Skeletal muscle cell (primary cell): ENCODE results near the gene SENP1.

Source experiments
- DNase-seq: peaks from one replicate; pipeline ENCODE4 v3.0.0-alpha.2; 2010; ENCODE audit warnings: low read depth
- H3K4me3 ChIP-seq: 2 replicates; pipeline ENCODE4 v1.5.1; 2011; ENCODE audit warnings: low read depth, mild to moderate bottlenecking, control low read depth, low read length, moderate library complexity

The SENP1 gene

DNA sequence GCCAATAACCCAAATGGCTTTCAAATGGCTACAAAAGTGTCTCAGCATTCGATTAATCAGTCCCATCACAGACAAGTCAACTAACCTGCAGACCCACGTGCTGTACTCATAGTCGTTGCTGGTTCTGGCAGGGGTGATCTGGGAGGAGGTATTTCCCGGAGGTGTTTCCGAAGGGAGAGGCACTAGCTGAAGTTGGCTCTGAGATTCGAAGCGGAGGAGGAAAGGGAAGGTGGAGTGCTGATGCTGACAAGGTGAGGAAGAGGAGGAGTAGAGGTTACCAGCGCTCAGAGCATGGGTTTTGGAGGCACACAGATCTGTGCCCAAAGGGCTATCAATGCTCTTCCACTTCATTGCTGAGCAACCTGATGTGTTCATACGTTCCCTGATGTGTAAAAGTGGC lies 81.1 kb downstream of the SENP1 start:
- DNase-seq, result no peak

DNA sequence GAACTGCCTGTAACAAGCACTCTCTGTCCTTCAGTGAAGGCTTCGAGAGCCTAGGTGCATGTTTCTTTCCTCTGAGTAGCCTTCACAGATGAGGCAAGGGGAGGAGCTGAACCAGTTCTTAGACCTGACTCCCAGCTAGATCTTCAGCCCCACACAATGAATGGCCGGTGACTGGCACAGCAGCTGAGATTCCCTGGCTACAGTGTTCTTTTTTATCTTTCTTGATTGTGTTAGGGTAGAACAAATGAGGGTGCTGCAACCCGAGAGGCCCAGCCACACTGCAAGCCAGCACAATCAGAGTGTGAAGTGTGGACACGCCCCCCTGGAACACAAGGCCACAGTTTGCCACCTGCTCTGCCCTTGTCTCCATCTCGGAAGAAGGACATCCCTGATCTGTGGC lies 82.5 kb downstream of the SENP1 start:
- H3K4me3 ChIP-seq, result no peak overlapping the region

More for the DNA sequence above, 81.1 kb downstream of the SENP1 start:
- no peak overlapping the region for H3K4me3 ChIP-seq

DNA sequence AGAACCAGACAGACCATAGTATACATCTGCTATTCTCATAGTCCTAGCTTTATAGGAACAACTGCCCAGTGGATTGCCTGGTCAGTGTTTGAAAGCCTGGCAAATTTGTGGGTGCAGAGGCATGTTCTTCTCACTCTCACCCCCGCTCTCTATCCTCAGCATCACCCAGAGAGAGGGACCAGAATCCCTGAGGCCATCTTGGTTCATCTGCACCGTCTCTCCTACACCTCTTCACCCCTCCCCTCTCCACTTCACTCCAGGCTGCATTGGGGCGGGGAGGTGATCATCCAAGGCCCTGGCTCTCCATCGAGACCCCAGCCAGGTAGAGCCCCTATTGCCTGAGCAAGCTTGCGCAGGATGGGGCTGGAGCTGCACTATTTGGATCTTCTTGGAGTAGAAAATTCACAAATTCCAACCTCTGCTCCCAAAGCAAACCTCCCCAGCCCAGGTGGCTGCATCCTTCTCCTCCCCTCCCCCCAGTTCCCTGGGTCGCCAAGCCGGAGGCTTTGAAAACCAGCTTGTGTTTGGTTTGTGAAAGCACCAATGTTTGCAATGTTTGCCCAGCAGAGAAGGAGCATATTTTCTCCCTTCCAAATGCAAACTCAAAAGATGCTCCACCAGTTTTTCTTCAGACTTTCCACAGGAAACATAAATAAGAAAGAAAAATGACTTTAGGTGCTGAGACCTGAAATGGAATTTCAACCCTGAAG lies 83.0 kb downstream of the SENP1 start:
- no peak for DNase-seq
- H3K4me3 ChIP-seq, result no peak overlapping the region

More for the DNA sequence above, 82.5 kb downstream of the SENP1 start:
- no peak for DNase-seq

DNA sequence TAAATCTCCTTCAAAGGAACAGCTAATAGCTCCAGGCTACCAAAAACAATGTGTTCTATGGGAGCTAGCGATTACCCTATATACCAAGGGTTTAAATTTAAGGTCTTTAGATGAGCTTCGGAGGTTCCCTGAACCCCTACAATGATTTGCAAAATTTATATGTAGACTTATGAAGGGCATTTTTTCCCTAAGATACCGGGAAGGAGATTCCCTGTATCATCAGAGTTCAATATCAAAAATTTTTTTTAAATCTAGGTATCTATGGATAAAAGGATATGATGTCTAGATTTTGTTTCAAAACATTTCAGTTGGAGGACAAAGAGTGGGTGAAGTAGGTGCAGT lies 83.7 kb downstream of the SENP1 start:
- no peak overlapping the region for H3K4me3 ChIP-seq
- DNase-seq, result no peak

DNA sequence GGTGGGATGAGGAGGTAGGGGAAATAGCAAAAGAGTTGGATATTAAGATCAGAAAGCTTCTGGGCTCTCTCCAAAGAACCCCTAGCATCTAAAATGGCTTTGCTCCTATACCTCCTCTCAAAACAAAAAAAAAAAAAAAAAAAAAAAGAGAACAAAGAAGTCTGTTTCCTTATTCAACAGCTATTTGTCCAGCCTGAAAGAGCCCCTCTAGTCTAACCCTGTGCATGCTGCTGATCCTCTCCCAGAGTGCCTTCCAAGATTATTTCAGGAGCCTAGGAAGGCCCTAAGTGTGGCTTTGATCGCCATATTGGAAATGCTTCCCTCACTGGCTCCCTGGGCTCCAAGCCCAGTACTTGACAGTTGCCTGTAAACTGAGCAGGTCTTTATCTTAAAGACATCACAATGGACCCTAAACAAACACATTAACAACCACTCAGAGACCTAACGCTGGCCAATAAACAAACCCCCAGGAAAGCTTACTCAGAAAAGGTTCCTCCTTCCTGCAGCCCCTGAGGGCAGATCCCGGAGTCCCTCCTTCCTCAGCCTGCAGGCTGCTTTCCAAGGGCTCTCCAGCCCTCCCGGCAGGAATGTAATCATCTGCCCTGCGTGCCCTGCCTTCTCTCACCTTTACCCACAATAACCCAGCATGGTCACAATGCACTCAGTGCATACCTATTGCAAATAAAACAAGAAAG lies 84.2 kb downstream of the SENP1 start:
- DNase-seq, result no peak
- H3K4me3 ChIP-seq, result no peak overlapping the region

DNA sequence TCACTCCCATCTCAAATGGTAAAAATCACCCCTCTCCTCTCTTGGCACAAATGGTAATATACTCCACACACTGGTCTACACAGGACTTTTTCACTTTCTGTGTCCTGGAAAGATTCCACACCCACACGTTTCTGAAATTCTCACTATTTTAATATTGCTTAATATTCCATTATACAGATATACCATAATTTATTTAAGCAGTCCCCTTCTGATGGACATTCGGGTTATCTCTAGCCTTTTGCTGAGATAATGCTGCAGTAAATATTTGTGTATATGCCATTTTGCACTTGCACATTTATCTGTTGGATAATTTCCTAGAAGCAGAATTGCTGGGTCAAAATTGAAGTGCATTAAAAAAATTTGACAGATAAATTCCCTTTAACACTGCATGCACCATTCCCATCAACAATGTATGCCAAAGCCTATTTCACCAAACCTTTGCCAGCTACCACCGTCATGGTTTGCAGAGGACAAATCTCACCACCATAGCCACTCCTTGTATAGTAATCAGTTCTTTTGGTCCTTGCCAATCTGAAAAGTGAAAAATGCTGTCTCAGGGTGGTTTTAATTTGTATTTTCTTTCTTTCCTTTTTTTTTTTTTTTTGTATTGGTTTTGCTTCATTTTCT lies 86.1 kb downstream of the SENP1 start:
- DNase-seq, result no peak
- H3K4me3 ChIP-seq, result no peak overlapping the region

DNA sequence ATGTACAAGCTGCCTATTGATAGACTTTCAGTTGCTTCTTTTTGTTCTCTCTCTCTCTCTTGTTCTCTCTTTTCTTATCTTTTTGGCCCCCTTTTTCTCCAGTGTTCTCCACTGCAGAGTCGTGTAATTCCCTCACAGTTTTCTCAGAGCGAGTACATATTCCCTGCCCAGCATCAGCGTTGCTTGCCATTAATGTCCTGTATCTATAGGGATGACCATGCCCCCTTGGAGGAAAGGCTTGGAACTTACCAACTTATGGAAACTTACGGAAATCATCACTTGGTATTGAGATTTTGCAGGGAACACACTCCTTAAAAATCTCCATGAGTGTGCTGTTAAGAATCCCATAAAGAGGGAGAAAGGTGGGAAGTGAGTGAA lies 87.3 kb downstream of the SENP1 start:
- H3K4me3 ChIP-seq, result no peak overlapping the region
- DNase-seq, result no peak

DNA sequence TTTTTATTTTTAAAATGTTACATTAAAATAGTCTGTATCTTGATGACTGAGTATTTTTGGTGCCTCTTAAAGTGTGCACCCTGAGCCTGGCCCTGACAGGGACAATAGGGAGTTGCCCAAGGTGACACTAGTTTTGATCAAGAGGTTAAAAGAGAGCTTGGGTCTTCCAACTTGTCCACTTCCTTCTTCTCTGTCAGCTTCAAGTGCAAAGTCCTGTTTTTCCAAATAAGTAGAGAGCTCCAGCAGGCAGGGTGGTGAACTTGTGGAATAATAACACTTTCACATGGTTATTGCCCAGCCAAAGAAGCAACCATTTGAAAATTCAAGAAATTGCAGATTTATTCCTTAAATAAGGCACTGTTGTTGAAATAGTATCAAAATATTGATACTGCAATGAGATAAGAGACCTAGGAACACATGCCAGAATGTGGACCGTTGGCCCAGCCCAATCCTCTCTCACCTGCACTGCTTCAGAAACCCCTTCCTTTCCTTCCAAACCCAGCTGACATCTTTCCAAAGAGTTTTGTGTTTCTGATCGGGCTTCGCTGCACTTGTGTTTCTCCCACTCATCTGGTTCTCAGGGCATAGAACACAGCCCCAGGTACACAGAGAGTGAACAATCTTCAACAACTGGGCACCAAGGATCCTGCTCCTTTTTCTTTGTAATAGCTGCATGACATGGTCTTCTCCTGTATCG lies 87.8 kb downstream of the SENP1 start:
- no peak for DNase-seq
- no peak overlapping the region for H3K4me3 ChIP-seq

DNA sequence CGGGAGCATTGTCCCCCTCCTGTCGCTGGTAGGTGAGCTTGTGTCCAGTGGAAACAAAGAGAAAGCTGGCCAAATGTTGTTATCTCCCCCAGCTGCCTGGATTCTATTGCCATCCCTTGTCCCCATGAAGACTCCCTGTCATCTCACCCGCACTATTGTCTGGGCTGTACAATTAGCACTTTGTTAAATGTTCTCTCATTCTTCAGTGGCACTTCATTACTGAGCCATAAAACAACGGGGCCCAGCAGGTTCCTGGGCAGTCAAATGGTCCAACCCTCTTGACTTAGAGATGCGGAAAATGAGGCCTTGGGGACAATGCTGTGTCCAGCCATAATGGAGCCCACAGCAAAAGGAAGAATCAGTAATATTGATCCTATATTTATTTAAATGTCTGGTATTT lies 88.4 kb downstream of the SENP1 start:
- no peak overlapping the region for H3K4me3 ChIP-seq
- DNase-seq, result no peak

DNA sequence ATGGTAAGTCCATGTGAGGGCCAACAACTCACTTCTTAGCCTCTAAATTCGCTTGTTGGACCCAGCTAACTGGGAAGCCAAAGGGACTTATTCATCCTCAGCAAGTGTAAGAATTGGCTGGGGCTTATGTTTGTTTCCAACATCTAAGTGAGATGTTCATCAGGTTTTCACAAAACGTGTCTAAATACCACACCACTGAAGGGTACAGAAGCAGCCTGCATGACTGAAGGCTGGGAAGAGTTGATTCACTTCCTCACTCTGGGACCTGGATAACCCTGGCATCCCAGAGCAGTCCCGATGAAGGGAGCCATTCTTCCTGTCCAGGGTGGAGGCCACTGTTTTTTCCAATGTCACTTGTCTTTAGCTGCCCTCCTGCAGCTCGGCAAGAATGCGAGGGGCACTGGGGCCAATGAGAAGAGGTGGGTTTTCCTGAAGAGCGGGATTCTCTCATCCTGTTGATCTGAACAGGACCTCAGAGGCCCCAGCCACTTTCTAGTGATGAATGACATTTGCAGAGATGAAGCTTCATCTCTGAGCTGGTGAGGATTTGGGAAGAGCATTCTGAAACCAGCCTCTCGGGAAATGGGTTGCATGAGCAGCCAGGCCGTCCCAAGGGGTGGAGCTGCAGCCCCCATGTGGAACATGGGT lies 89.4 kb downstream of the SENP1 start:
- DNase-seq, result no peak

DNA sequence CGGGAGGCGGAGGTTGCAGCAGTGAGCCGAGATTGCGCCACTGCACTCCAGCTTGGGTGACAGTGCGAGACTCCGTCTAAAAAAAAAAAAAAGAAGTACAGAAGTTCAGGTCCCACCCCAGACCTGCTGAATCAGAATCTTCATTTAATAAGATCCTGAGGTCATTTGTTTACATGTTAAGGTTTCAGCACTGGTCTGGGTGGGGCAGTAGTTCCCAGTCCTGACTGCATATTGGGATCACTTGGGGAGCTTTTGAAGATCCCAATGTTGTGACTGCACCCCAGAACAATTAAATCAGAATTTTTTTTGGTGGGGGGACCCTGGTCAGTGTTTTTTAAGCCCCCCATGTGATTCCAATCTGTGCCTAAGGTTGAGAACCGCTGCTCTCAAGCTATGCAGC lies 89.9 kb downstream of the SENP1 start:
- no peak overlapping the region for H3K4me3 ChIP-seq
- DNase-seq, result no peak

More for the DNA sequence above, 89.4 kb downstream of the SENP1 start:
- no peak overlapping the region for H3K4me3 ChIP-seq

DNA sequence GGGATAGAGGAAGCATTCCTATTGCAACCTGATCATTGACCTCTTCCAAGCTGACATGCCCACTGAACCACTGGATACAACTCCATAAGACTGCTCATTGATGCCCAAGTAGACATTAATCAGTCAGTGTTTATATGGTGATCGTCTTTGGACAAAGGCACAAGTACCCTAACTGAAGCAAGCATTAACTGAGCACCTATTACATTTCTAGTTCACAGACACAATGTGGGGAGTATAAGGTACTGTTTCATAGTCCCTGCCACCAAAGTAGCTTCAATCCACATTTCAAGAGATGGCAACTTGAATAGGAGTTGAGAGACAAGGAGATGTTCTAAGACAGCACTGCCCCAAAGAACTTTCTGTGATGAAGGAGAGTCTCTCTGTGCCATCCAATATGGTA lies 90.8 kb downstream of the SENP1 start:
- no peak for DNase-seq
- no peak overlapping the region for H3K4me3 ChIP-seq

DNA sequence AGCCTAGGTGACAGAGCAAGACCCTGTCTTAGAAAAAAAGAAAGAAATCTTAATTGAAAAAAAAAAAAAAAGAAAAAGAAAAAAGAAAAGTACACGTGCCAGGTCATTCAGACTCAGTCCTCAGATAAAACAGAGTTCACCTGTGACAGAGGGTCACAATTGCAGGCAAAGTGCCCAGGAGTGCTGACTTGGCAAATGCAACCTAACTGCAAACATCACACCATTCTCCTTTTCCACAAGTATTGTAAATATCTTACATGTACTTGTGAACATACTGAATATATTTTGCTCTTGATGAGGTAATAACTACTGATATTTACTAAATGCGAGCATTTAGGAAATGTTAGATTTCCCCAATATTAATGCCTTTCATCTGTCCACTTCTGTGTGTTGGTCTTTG lies 92.6 kb downstream of the SENP1 start:
- no peak for DNase-seq

DNA sequence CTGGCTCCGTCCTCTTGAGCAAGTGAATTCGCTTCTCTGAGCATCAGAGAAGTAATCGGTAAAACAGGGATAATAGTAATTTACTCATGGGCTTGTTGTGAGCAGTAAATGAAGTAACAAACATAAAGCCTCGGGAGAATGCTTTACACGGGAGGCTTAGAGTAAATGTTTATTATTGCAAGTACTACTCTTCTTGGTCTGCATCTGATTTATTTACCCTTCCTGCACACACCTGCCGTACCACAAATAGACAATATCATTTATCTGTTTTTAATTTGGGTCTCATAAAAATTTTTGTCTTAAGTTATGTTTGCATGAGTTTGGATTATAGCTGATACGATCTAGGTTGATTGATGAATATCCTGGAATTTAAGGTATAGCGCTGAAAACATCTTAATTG lies 93.8 kb downstream of the SENP1 start:
- DNase-seq, result no peak
- H3K4me3 ChIP-seq, result no peak overlapping the region

More for the DNA sequence above, 92.6 kb downstream of the SENP1 start:
- H3K4me3 ChIP-seq, result no peak overlapping the region

DNA sequence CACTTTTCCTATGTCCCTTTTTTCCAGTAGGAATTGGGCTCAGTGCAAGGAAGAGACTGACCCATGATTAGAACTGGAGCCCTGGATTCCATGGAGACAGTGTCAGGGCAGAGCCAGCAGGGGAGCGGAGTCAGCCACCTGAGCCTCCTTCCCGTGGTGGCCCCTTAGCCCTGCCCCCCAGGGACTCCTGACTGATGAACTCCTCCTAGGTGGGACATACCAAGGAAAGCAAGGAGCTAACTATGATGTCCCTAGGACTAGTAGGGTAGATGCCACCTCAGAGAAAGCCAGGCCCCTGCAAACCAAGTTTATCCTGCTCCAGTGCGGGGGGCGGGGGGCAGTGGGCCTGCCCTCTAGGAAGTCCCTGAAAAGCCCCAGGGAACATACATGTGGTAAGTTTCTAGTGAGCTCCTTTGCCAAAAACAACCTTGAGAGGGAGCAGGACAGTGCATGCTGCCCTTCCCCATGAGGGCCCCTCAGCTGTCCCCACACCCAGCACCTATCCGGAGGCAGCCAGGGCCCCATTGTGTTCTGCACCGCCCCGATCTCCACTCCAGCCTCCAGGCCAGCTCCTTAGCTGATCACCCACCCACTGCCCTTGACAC lies 95.4 kb downstream of the SENP1 start:
- no peak for DNase-seq
- no peak overlapping the region for H3K4me3 ChIP-seq

DNA sequence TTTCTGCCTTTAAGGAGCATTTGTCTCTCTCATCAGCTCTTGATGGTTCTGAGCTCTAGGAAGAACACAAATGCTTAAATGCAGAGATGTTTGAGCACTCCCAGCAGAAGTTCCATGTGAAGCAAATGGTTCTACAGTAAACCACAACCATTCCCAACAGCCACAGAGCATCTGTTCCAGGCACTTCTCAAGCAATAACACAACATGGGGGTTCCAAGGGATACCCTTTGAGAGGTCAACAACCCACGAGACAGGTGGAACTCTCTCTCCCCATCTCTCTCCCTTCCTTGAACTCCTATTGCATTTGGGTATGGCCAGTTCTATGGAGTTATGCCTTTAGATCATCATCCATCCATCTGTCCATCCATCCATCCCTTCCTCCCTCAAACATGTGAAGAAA lies 96.4 kb downstream of the SENP1 start:
- no peak overlapping the region for H3K4me3 ChIP-seq
- DNase-seq, result no peak

DNA sequence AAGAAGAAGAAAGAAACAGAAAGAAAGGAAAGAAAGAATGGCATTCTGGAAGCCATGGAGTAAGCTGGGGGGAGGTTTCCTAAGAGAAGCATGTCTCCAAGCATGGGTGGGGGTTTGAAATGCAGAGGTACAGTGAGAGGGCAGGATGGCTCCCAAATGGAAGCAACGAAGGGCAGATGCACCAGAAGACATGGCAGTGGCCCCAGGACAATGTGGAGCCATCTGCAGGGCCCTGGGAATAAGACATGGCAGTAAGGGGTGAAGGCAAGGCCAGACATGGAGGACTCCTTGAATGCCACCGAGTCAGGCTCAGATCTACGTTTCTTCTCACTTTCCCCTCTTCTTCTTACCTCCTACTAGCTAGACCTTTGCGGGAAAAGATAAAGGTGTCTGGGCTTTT lies 96.9 kb downstream of the SENP1 start:
- H3K4me3 ChIP-seq, result no peak overlapping the region
- no peak for DNase-seq

DNA sequence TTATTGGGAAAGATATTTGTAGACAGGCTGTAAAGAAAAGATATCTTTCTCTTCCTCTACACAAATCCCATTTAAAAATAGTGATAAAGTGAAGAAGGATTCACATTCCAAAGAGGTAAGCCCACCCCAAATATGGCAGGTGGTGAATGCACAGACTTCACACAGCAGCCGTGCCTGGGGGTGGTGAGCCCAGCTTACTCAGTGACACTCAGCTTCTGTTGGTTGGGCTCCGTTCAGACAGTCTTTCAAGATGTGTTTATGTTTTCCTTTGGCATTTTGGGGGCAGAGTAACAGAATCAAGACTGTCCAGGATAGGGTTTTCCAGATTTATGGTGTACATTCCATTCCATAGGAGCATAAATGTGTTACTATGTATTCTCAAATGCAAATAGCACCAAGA lies 97.5 kb downstream of the SENP1 start:
- no peak for DNase-seq

DNA sequence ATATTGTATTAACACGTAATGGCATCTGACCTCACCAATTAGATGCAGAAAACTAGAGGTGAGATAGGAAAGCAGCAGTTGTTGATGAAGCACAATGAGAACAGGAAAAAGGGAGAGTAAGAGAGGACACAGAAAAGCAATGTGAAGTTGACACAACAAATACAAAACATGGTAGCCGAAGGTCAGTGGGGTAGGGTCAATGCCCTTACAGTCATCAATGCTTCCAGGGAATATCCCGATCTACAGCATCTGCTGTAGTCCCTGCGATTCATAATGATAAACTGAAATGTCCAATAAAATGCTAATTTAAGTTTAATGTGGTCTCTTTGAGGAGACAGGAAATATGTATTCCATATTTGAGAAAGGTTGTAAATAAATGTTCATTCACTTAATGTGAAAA lies 98.7 kb downstream of the SENP1 start:
- H3K4me3 ChIP-seq, result no peak overlapping the region
- DNase-seq, result no peak

More for the DNA sequence above, 97.5 kb downstream of the SENP1 start:
- no peak overlapping the region for H3K4me3 ChIP-seq

DNA sequence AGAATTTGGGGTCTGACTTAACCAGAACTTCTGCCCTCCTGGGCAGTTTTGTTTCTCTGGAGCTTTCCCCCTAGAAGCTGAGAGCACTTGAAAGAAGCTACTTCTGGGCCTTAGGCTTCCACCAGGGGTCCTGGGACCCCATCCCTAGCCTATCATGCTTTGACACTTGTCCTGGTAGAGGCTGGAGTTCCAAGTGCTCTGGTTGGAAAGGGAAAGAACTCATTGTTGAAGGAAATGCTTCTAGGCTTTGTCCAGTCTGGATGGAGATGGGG lies 100.2 kb downstream of the SENP1 start:
- DNase-seq, result no peak
- no peak overlapping the region for H3K4me3 ChIP-seq
